OCI-LY3 (cell line): ENCODE results near the gene ASPSCR1.

Source experiments
- EZH2phosphoT487 ChIP-seq: fragments of 200-600 bp; shearing (Covaris generic); IDR thresholded peaks from 2 replicates; pipeline ENCODE4 v1.6.1; 2018; ENCODE audit warnings: antibody characterized with exemption, mixed run types, low read depth
- TF ChIP-seq, protein P1 (sequence below): fragments of 200-600, 300-600 bp; sonication (generic); IDR thresholded peaks from 2 replicates; pipeline ENCODE4 v1.5.1; 2014; ENCODE audit warnings: antibody characterized with exemption, low read length, low read depth

DNA sequence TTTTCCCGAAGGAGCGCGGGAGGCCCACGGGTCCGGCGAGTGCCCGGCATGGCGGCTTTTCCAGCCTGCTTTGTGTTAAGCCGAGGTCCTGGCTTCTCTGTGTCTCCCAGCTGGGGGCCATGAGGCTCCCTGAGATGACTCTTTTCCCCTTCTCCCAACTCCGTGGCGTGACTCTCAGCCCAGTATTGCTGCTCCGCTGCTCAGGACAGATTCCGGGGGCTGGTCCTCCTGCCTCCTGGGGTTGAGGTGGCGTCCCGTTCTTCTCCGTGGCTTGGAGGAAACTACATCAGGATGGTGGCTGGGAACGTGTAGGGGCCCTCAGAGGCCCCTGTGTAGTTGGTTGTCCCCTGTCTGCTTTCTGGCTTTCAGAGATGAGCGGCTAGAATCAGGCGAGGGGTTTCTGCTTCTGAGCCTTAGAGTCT lies 75.2 kb downstream of the ASPSCR1 start:
- TF ChIP-seq, protein P1, sequence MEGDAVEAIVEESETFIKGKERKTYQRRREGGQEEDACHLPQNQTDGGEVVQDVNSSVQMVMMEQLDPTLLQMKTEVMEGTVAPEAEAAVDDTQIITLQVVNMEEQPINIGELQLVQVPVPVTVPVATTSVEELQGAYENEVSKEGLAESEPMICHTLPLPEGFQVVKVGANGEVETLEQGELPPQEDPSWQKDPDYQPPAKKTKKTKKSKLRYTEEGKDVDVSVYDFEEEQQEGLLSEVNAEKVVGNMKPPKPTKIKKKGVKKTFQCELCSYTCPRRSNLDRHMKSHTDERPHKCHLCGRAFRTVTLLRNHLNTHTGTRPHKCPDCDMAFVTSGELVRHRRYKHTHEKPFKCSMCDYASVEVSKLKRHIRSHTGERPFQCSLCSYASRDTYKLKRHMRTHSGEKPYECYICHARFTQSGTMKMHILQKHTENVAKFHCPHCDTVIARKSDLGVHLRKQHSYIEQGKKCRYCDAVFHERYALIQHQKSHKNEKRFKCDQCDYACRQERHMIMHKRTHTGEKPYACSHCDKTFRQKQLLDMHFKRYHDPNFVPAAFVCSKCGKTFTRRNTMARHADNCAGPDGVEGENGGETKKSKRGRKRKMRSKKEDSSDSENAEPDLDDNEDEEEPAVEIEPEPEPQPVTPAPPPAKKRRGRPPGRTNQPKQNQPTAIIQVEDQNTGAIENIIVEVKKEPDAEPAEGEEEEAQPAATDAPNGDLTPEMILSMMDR, result no peak
- TF ChIP-seq EZH2phosphoT487, result no peak
